Karpas-422 (cell line): ENCODE results near the gene POLA1. TPM values are rescaled to one million over a fixed set of nuclear protein-coding genes. Genes with fewer than 3 reads are reported as not detected.

ENCODE experiments used
- DNase-seq: peaks from one replicate; pipeline ENCODE4 v3.0.0-alpha.2; 2015
- H2AFZ ChIP-seq: fragments of 200-600 bp; sonication (generic); 2 replicates; pipeline ENCODE4 v1.6.1; 2014; ENCODE audit warnings: antibody characterized with exemption, low read length, mixed read lengths
- H3K27ac ChIP-seq: fragments of 200-600 bp; sonication (generic); 2 replicates; pipeline ENCODE4 v1.5.1; 2014; ENCODE audit warnings: mild to moderate bottlenecking, low read length, moderate library complexity
- H3K27me3 ChIP-seq: fragments of 200-600 bp; sonication (generic); 2 replicates; pipeline ENCODE4 v1.6.1; 2014; ENCODE audit warnings: low read length, mixed read lengths
- H3K36me3 ChIP-seq: fragments of 200-600 bp; sonication (generic); 2 replicates; pipeline ENCODE4 v1.6.1; 2014; ENCODE audit warnings: low read length, mixed read lengths; ENCODE audit not compliant: insufficient read depth
- H3K4me1 ChIP-seq: fragments of 200-600 bp; sonication (generic); 2 replicates; pipeline ENCODE4 v1.6.1; 2014; ENCODE audit warnings: mild to moderate bottlenecking, low read length, mixed read lengths
- H3K4me2 ChIP-seq: fragments of 200-600 bp; sonication (generic); 2 replicates; pipeline ENCODE4 v1.6.1; 2014; ENCODE audit warnings: low read length, low read depth, mild to moderate bottlenecking; ENCODE audit not compliant: poor library complexity, severe bottlenecking
- H3K4me3 ChIP-seq: fragments of 200-600 bp; sonication (generic); 2 replicates; pipeline ENCODE4 v1.5.1; 2014; ENCODE audit warnings: mild to moderate bottlenecking, antibody characterized with exemption, low read length, mixed read lengths
- H3K79me2 ChIP-seq: fragments of 200-600 bp; sonication (generic); 2 replicates; pipeline ENCODE4 v1.6.1; 2014; ENCODE audit warnings: mild to moderate bottlenecking, low read length, mixed read lengths
- H3K9ac ChIP-seq: fragments of 200-600 bp; sonication (generic); 2 replicates; pipeline ENCODE4 v1.6.0; 2014; ENCODE audit warnings: low read length
- H3K9me2 ChIP-seq: fragments of 200-600 bp; sonication (generic), shearing (Covaris generic); replicated peaks from 2 replicates; pipeline ENCODE4 v1.6.0; 2014; ENCODE audit warnings: mild to moderate bottlenecking, low read length, moderate library complexity; ENCODE audit not compliant: insufficient read depth
- H3K9me3 ChIP-seq: fragments of 300-700, 200-600 bp; sonication (generic); 2 replicates; pipeline ENCODE4 v1.6.1; 2014; ENCODE audit warnings: low read length, mixed read lengths
- H4K20me1 ChIP-seq: fragments of 200-600 bp; sonication (generic); 2 replicates; pipeline ENCODE4 v1.6.1; 2014; ENCODE audit warnings: mild to moderate bottlenecking, antibody characterized with exemption, low read length, low read depth; ENCODE audit not compliant: insufficient read depth
- small RNA-seq: library from RNA; depleted of rRNA; stranded (forward); fragments of <200 nt; gene quantifications from one replicate; pipeline ENCODE3, GENCODE V24; 2014
- total RNA-seq: library from RNA; depleted of rRNA; stranded (reverse); fragments of >200 nt; shearing (Covaris generic); gene quantifications from 2 replicates; pipeline ENCODE4 v1.2.3, GENCODE V29; 2014; ENCODE audit warnings: low replicate concordance; rRNA removed

Gene POLA1
- total RNA-seq, 1 experiment from 2014 or later, result 26.7 TPM

GRCh38 chrX:25029288-25029825, 335.6 kb downstream of the POLA1 start:
- H3K4me1 ChIP-seq, result no peaks in the 10 kb centered on the region
- no peak overlapping the region for H3K4me3 ChIP-seq
- no peak overlapping the region for H3K9ac ChIP-seq
- H4K20me1 ChIP-seq, result no peaks in the 10 kb centered on the region
- no peaks in the 10 kb centered on the region for H3K79me2 ChIP-seq
- no peak overlapping the region for H3K27ac ChIP-seq
- no peak for DNase-seq
- H3K9me3 ChIP-seq, result no peaks in the 10 kb centered on the region
- H3K9me2 ChIP-seq, result no peaks in the 10 kb centered on the region
- H3K27me3 ChIP-seq, result no peaks in the 10 kb centered on the region
- H2AFZ ChIP-seq, result no peak overlapping the region
- H3K4me2 ChIP-seq, result no peak overlapping the region
- H3K36me3 ChIP-seq, result no peaks in the 10 kb centered on the region

GRCh38 chrX:25034889-25035288, 341.2 kb downstream of the POLA1 start:
- Histone ChIP-seq H4K20me1 (no peaks in the 10 kb centered on the region), H3K4me3 (no peak overlapping the region), H3K9ac (no peak overlapping the region), H3K79me2 (no peaks in the 10 kb centered on the region), H3K27me3 (no peaks in the 10 kb centered on the region), H3K27ac (no peak overlapping the region), H2AFZ (no peak overlapping the region), H3K4me1 (no peaks in the 10 kb centered on the region), H3K9me2 (no peaks in the 10 kb centered on the region), H3K36me3 (no peaks in the 10 kb centered on the region), H3K9me3 (no peaks in the 10 kb centered on the region), H3K4me2 (no peak overlapping the region)
- DNase-seq, result no peak

GRCh38 chrX:25039036-25039435, 345.3 kb downstream of the POLA1 start:
- no peak overlapping the region for H2AFZ ChIP-seq

GRCh38 chrX:25043192-25043591, 349.5 kb downstream of the POLA1 start:
- H3K4me3 ChIP-seq, result no peak overlapping the region
- no peaks in the 10 kb centered on the region for H3K27me3 ChIP-seq
- H3K4me1 ChIP-seq, result no peaks in the 10 kb centered on the region
- no peak overlapping the region for H3K27ac ChIP-seq
- no peak overlapping the region for H2AFZ ChIP-seq
- H3K9ac ChIP-seq, result no peak overlapping the region
- no peak for DNase-seq
- no peak overlapping the region for H3K4me2 ChIP-seq
- no peaks in the 10 kb centered on the region for H3K9me3 ChIP-seq
- H4K20me1 ChIP-seq, result no peaks in the 10 kb centered on the region
- no peaks in the 10 kb centered on the region for H3K9me2 ChIP-seq
- no peaks in the 10 kb centered on the region for H3K79me2 ChIP-seq
- no peaks in the 10 kb centered on the region for H3K36me3 ChIP-seq

More at GRCh38 chrX:25039036-25039435, 345.3 kb downstream of the POLA1 start:
- H3K27me3 ChIP-seq, result no peaks in the 10 kb centered on the region
- H4K20me1 ChIP-seq, result no peaks in the 10 kb centered on the region
- H3K36me3 ChIP-seq, result no peaks in the 10 kb centered on the region
- no peaks in the 10 kb centered on the region for H3K9me3 ChIP-seq
- H3K27ac ChIP-seq, result no peak overlapping the region
- H3K4me3 ChIP-seq, result no peak overlapping the region
- H3K4me1 ChIP-seq, result no peaks in the 10 kb centered on the region
- no peak overlapping the region for H3K9ac ChIP-seq
- no peaks in the 10 kb centered on the region for H3K9me2 ChIP-seq
- no peak for DNase-seq
- no peak overlapping the region for H3K4me2 ChIP-seq
- no peaks in the 10 kb centered on the region for H3K79me2 ChIP-seq

Small RNA genes within 50 kb of the gene (small RNA-seq; reads per million reads assigned to genes)
- 1.0 reads per million, percentile 30 among the genes with 10 or more reads in this experiment for gene SCARNA23

Other genes starting within 250 kb of the POLA1 start
- 13.8 and 20.1 TPM in 2 replicates for gene PDK3, start 228.6 kb upstream of the POLA1 start, total RNA-seq
- 0.04 and 0.18 TPM in 2 replicates for gene PCYT1B, start 46.6 kb upstream of the POLA1 start, total RNA-seq